Measurements from ENCODE around the gene BTBD7.
"Not testable (repeated sequence)": the region's sequence is repeated elsewhere in the genome, so short reads cannot be mapped to it uniquely, and the experiment has no call there.

The BTBD7 gene

GRCh38 chr14:93246534-93246933 is 86.3 kb downstream of the BTBD7 start:
- DNase-seq (ENCODE audit: low read depth): no peak

GRCh38 chr14:93245764-93246420 is 86.9 kb downstream of the BTBD7 start:
- no peak for DNase-seq (ENCODE audit: low read depth)

- no peak for DNase-seq (ENCODE audit: low read depth)
These were observed 92.2 kb downstream of the BTBD7 start for GRCh38 chr14:93240678-93241000.

- DNase-seq (ENCODE audit: low read depth): no peak
These were observed 92.8 kb downstream of the BTBD7 start for GRCh38 chr14:93239869-93240677.

GRCh38 chr14:93234798-93235197 is 98.0 kb downstream of the BTBD7 start:
- DNase-seq (ENCODE audit: low read depth): no peak

- DNase-seq (ENCODE audit: low read depth): not testable (repeated sequence)
These were observed 99.8 kb downstream of the BTBD7 start for GRCh38 chr14:93233078-93233477.

- DNase-seq (ENCODE audit: low read depth): no peak
These were observed 100.7 kb downstream of the BTBD7 start for GRCh38 chr14:93232159-93232558.

GRCh38 chr14:93231129-93231979 is 101.5 kb downstream of the BTBD7 start:
- no peak for DNase-seq (ENCODE audit: low read depth)

GRCh38 chr14:93230539-93230938 is 102.3 kb downstream of the BTBD7 start:
- DNase-seq (ENCODE audit: low read depth): no peak

- DNase-seq (ENCODE audit: low read depth): no peak
These were observed 104.3 kb downstream of the BTBD7 start for GRCh38 chr14:93228550-93228949.

GRCh38 chr14:93223565-93223964 is 109.3 kb downstream of the BTBD7 start:
- no peak for DNase-seq (ENCODE audit: low read depth)

- no peak for DNase-seq (ENCODE audit: low read depth)
These were observed 112.3 kb downstream of the BTBD7 start for GRCh38 chr14:93220509-93220908.

- DNase-seq (ENCODE audit: low read depth): no peak
These were observed 113.6 kb downstream of the BTBD7 start for GRCh38 chr14:93219103-93219726.

GRCh38 chr14:93214598-93214997 is 118.2 kb downstream of the BTBD7 start:
- no peak for DNase-seq (ENCODE audit: low read depth)

- DNase-seq (ENCODE audit: low read depth): no peak
These were observed 120.4 kb downstream of the BTBD7 start for GRCh38 chr14:93212432-93212831.

GRCh38 chr14:93207468-93208308 is 125.1 kb downstream of the BTBD7 start:
- DNase-seq (ENCODE audit: low read depth): no peak

- peak; percentile 80 for DNase-seq (ENCODE audit: low read depth)
These were observed 125.9 kb downstream of the BTBD7 start, which contains the start of the genes GON7 and UBR7 for GRCh38 chr14:93206793-93207467. GON7 (minus strand) TSS chr14:93207065; CDS start chr14:93207037, 28 bp downstream. UBR7 (plus strand) TSS chr14:93207256; CDS start chr14:93207292, 36 bp downstream.

- no peak for DNase-seq (ENCODE audit: low read depth)
These were observed 131.6 kb downstream of the BTBD7 start for GRCh38 chr14:93201155-93201704.

GRCh38 chr14:93200553-93200952 is 132.3 kb downstream of the BTBD7 start:
- DNase-seq (ENCODE audit: low read depth): no peak

GRCh38 chr14:93199031-93199430 is 133.8 kb downstream of the BTBD7 start:
- DNase-seq (ENCODE audit: low read depth): no peak
